Stomach smooth muscle (tissue), 2 donors: ENCODE data around the gene SLC9A7.

Experiments used
- H3K27ac ChIP-seq: one replicate; pipeline ENCODE4 v1.7.0; 2013; ENCODE audit warnings: mild to moderate bottlenecking, low read length, inconsistent platforms
- H3K27me3 ChIP-seq, 2 donors: one replicate each; pipeline ENCODE4 v1.7.0; 2013; ENCODE audit warnings: low read length in 2 of 2; ENCODE audit not compliant: insufficient read depth in 2 of 2, control insufficient read depth in 1 of 2
- H3K36me3 ChIP-seq, 2 donors: one replicate each; pipeline ENCODE4 v1.7.0; 2013; ENCODE audit warnings: low read length in 2 of 2; ENCODE audit not compliant: control insufficient read depth in 2 of 2, insufficient read depth in 2 of 2
- H3K4me1 ChIP-seq: one replicate; pipeline ENCODE4 v1.7.0; 2013; ENCODE audit warnings: low read length; ENCODE audit not compliant: control insufficient read depth, insufficient read depth
- H3K4me3 ChIP-seq, 2 donors: one replicate each; pipeline ENCODE4 v1.7.0; 2013; ENCODE audit warnings: low read length in 2 of 2
- H3K9ac ChIP-seq, 2 donors: one replicate each; pipeline ENCODE4 v1.7.0; 2013; ENCODE audit warnings: low read length in 2 of 2, mild to moderate bottlenecking in 1 of 2
- H3K9me3 ChIP-seq, 2 donors: one replicate each; pipeline ENCODE4 v1.7.0; 2013; ENCODE audit warnings: low read length in 2 of 2; ENCODE audit not compliant: control insufficient read depth in 2 of 2
- donor health status: healthy.
- donor health status: Pancreatic carcinoma.

SLC9A7 gene

DNA sequence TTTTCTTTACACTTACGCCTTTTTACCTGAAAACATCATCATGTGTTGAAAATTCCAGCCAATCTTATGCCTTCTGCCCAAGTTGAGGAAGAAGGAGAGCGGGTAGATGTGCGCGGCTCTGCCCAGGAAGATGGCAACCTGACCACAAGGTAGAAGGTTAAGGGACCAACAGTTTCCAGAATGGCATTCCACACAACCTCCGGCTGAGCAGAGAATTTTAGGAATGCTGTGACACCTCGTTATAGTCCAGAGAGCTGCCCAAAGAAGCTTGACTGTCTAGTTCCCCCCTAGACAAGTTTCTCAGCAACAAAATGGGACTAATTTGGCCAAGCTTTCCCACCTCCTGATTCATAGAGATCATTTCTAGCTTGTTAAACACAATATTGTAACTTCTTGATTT is 110.3 kb downstream of the SLC9A7 start:
- Histone ChIP-seq H3K4me1 (peaks cover 3% of the 10 kb centered on the region), H3K4me3 (no peak overlapping the region), H3K36me3 (no peaks in the 10 kb centered on the region), H3K9ac (no peak overlapping the region), H3K27me3 (peaks cover 0 to 11% of the 10 kb centered on the region in 2 donors), H3K9me3 (no peaks in the 10 kb centered on the region), H3K27ac (no peak overlapping the region)

- Histone ChIP-seq H3K36me3 (peaks cover 0 to 2% of the 10 kb centered on the region in 2 donors), H3K4me1 (peaks cover 3% of the 10 kb centered on the region), H3K27me3 (peaks cover 0 to 12% of the 10 kb centered on the region in 2 donors), H3K9me3 (no peaks in the 10 kb centered on the region), H3K4me3 (no peak overlapping the region), H3K9ac (no peak overlapping the region), H3K27ac (no peak overlapping the region)
Observed at GRCh38 chrX:46647251-46647650, 111.7 kb downstream of the SLC9A7 start.

- peaks cover 0 to 2% of the 10 kb centered on the region in 2 donors for H3K36me3 ChIP-seq
- peaks cover 3% of the 10 kb centered on the region for H3K4me1 ChIP-seq
- H3K4me3 ChIP-seq: no peak overlapping the region
- no peak overlapping the region for H3K9ac ChIP-seq
- H3K27ac ChIP-seq: no peak overlapping the region
- H3K27me3 ChIP-seq: peaks cover 0 to 14% of the 10 kb centered on the region in 2 donors
- H3K9me3 ChIP-seq: no peaks in the 10 kb centered on the region
Observed at GRCh38 chrX:46645614-46646013, 113.3 kb downstream of the SLC9A7 start.

DNA sequence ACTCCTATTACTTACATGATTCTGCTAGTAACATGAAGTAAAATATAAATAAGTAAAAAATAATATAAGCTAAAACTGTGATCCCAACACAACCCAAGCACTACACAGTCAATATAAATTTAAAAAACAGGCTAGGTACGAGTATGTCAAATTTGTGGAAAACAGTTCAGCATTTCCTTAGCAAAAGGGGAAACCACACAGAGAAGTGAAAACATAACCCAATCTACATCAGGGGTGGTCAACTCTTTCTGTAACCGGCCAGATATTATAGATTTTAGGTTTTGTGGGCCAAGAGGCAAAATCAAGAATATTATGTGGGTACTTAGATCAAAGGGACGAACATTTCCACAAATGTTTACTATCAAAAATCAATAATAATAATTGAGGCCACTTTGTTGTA is 115.3 kb downstream of the SLC9A7 start:
- Histone ChIP-seq H3K27me3 (peaks cover 0 to 14% of the 10 kb centered on the region in 2 donors), H3K9ac (no peak overlapping the region), H3K27ac (no peak overlapping the region), H3K36me3 (peaks cover 0 to 2% of the 10 kb centered on the region in 2 donors), H3K4me1 (no peaks in the 10 kb centered on the region), H3K4me3 (no peak overlapping the region), H3K9me3 (no peaks in the 10 kb centered on the region)

DNA sequence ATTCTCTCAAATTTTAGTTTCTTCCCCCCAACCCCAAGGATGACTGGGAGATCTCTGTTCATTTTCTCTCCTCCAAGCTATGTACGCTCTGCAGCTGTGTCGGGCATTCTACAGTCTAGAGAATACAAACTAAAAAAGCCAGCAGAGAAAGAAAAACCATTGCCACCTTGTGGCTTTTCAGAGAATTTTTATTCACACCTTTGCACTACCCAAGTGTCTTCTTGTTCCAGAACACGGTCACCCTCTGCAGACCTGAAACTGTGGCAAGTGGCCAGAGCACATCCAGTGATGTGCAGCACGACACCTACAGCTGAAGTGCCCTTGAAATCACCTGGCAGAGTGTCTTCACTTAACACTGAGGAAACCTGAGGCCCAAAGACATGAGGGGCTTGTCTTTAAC is 116.8 kb downstream of the SLC9A7 start:
- Histone ChIP-seq H3K4me1 (no peaks in the 10 kb centered on the region), H3K27ac (no peak overlapping the region), H3K36me3 (peaks cover 0 to 2% of the 10 kb centered on the region in 2 donors), H3K4me3 (no peak overlapping the region), H3K9me3 (no peaks in the 10 kb centered on the region), H3K27me3 (peaks cover 0 to 11% of the 10 kb centered on the region in 2 donors), H3K9ac (no peak overlapping the region)

GRCh38 chrX:46637938-46638337 is 121.0 kb downstream of the SLC9A7 start:
- Histone ChIP-seq H3K27me3 (peaks cover 0 to 4% of the 10 kb centered on the region in 2 donors), H3K27ac (no peak overlapping the region), H3K36me3 (no peaks in the 10 kb centered on the region), H3K4me1 (no peaks in the 10 kb centered on the region), H3K9ac (no peak overlapping the region), H3K4me3 (no peak overlapping the region), H3K9me3 (no peaks in the 10 kb centered on the region)

DNA sequence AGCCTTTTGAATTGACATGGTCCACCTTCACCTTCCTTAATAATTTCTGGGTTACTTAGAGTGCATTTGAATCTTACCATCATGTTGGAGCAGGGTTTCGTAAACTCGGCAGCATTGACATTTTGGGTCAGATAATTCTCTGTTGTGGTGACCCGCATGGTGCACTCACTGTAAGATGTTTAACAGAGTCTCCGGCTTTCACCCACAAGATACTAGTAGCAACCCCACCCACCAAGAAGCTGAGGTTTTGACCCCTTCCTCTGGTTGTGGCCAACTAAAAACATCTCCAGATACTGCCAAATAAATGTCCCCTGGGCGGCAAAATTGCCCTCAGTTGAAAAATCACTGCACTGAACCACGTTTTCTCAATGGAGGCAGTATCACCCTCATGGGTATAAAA is 122.7 kb downstream of the SLC9A7 start:
- Histone ChIP-seq H3K4me1 (no peaks in the 10 kb centered on the region), H3K4me3 (no peak overlapping the region), H3K9me3 (no peaks in the 10 kb centered on the region), H3K27me3 (peaks cover 0 to 2% of the 10 kb centered on the region in 2 donors), H3K27ac (no peak overlapping the region), H3K36me3 (no peaks in the 10 kb centered on the region), H3K9ac (no peak overlapping the region)

GRCh38 chrX:46635186-46635585 is 123.7 kb downstream of the SLC9A7 start:
- H3K9ac ChIP-seq: no peak overlapping the region
- peaks cover 0 to 4% of the 10 kb centered on the region in 2 donors for H3K27me3 ChIP-seq
- no peak overlapping the region for H3K27ac ChIP-seq
- no peaks in the 10 kb centered on the region for H3K4me1 ChIP-seq
- no peaks in the 10 kb centered on the region for H3K36me3 ChIP-seq
- H3K9me3 ChIP-seq: no peaks in the 10 kb centered on the region
- H3K4me3 ChIP-seq: no peak overlapping the region

DNA sequence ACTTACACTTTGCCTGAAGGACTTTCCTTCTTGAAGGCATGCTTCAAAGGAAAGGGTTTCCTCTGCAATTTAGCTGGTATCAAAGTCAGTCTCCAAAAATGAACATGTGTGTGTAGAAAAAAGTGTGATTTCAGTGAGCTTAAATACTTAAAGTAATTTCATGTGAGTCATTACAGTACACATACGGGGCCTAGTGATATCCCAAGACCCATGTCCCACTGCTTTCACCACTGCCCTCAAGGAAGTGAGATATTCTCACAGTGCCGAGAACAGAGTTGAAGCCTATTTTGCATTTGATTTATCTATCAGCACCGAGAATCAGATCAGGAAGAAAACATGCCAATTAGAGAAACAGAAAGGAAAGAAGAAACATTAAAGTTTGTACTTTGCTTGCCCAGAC is 124.3 kb downstream of the SLC9A7 start:
- Histone ChIP-seq H3K4me1 (no peaks in the 10 kb centered on the region), H3K27me3 (peaks cover 0 to 4% of the 10 kb centered on the region in 2 donors), H3K4me3 (no peak overlapping the region), H3K9ac (no peak overlapping the region), H3K36me3 (no peaks in the 10 kb centered on the region), H3K9me3 (no peaks in the 10 kb centered on the region), H3K27ac (no peak overlapping the region)

DNA sequence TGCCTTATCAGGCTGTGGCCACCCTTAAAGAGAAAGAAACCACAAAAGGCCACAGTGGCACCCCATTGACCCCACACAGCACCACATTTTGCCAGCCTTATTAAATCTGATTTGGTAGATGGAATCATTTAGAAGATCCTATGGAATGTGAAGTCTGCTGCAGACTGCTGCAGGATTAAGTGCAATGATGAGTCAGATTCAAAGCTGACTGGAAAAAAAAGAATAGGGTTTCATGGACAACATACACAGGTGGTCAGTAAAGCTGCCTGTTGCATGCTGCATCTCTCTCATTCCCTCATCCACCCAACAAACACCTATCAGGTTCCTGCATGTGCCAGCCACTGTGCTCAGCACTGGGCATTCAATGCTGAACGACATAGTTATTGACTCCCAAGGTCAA is 128.8 kb downstream of the SLC9A7 start:
- H3K9me3 ChIP-seq: no peaks in the 10 kb centered on the region
- H3K27ac ChIP-seq: no peak overlapping the region
- H3K27me3 ChIP-seq: peaks cover 0 to 9% of the 10 kb centered on the region in 2 donors
- no peak overlapping the region for H3K4me3 ChIP-seq
- H3K9ac ChIP-seq: no peak overlapping the region
- peaks cover 3% of the 10 kb centered on the region for H3K4me1 ChIP-seq
- no peaks in the 10 kb centered on the region for H3K36me3 ChIP-seq

DNA sequence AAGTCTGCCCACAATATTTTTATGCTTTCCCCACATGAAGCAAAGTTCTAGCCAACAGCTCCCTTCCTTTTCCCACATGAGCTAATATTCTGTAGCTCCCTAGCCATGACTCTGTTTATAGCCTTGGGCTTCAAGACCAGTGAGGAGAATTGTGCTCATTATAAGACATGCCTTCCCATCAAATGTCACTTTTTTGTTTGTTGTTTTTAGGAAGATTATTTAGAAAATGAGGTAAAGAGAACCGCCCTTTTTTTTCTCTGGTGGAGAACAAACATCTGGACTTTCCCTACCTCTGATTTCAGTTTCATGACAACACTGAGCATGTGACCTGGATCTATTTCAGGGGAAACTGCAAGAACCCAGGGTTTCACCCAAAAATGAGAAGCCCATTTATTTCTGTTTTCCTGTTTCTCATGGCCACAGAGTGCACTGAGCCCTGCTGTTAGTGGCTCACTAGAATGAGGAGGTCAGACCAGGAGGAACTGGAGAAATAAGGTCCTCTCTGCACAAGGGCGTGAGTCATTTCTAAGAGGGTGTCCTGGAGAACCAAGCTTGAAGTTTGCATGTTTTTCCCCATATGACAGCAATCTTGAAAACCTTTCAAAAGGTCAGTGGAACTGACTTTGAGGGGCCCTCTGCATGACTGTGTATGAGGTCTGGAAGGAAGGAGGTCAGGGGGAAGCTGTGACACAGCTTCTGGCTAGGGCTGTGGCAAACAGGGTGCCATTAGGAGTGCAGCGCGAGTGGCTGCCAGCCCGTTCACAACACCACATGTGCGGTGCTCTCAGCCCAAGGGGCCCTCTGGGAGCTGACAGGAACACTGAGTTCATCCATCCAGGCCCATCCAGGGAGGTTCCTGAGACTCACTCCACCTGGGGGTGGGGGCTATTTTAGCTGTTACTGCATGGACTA is 130.2 kb downstream of the SLC9A7 start:
- Histone ChIP-seq H3K4me3 (no peak overlapping the region), H3K36me3 (no peaks in the 10 kb centered on the region), H3K27me3 (peaks cover 0 to 9% of the 10 kb centered on the region in 2 donors), H3K27ac (peak overlapping the region; percentile 18), H3K9me3 (no peaks in the 10 kb centered on the region), H3K4me1 (peaks cover 3% of the 10 kb centered on the region), H3K9ac (no peak overlapping the region)
